Fibroblast of gingiva (primary cell): ENCODE results near the gene RIOK3.

Source experiments
- DNase-seq: peaks from one replicate; pipeline ENCODE4 v3.0.0-alpha.2; 2011; ENCODE audit warnings: low read depth

RIOK3 gene

DNA sequence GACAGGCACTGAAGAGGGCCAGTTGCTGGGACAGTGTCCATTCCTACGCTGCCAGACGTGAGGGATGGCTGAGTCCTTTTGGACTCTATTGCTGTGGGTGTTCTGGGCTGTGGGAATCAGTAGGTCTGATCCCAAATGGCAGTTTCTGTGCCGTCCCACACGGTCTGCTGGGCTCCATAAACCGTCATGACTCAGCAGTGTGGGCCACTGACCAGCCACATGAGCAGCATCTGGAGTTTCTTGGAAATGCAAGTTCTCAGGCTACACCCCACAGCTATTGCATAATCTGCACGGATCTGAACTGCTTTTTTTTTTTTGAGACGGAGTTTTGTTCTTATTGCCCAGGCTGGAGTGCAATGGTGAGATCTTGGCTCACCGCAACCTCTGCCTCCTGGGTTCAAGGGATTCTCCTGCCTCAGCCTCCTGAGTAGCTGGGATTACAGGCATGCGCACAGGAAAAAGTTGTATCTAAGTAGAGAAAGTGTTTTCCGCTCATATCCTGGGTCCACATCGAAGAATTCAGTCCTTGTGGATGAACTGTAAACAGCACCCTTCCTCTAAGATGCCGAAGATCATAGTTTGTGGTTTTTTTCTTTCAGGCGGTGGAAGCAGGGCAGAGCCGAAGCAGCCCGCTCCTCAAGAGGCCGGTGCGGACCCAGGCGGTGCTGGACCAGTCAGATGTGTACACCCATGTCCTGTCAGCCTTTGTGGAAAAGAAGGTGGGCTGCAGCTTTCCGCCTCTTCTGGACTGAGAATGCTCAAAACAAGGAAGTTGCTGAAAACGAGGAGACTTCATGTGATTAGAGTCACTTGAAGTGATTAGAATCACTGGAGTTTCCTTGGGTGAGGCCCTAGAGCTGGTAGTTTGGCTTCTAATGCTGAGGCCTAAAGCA, 75.7 kb downstream of the RIOK3 start:
- peak; percentile 76 for DNase-seq

DNA sequence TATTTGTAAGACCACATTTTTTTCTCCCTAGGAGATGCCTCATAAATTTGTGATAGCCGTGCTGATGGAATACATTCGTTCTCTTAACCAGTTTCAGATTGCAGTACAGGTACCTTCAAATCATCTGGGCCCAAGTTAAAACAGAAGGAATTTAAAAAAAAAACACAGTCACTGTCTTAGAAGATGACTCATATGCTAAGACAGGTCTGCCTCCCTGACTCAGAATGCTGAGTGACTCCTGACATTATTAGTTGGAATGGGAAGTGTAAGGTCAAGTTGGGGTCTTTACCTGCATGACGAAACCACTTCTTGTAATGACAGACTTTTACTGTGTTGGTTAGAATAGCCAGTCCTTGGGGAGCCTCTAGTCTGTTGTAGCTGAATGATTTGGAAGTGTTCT, 76.5 kb downstream of the RIOK3 start:
- DNase-seq = no peak

DNA sequence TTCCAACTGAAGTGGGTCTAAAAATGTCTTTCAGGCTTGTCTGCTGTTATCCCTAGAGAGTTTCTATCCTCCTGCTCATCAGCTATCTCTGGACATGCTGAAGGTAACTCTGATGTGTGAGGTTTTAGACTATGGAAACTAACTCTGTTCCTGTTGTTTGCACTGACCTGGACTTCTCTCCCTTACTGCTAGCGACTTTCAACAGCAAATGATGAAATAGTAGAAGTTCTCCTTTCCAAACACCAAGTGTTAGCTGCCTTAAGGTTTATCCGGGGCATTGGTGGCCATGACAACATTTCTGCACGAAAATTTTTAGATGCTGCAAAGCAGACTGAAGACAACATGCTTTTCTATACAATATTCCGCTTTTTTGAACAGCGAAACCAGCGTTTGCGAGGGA, 77.1 kb downstream of the RIOK3 start:
- no peak for DNase-seq

DNA sequence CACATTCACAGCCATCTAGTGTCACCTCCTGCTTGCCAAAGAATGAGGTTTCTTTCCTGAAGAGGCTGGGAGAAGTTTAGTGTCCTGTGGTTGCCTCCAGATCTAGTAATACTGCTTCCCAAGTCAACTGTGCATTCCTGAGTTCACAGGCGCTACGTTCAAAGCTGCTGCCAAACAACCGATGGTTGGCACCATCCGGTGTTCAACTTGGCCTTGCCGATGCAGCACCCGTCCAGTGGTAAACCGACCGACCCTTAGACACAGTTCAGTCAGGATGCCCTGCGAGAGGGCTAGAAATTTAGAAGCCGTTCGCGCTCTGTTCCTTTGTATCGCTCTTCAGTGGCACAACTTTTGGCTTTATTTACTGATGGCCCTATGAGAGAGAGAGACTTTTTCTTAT, 78.8 kb downstream of the RIOK3 start:
- no peak for DNase-seq
